ACC112 (cell line): ENCODE measurements around the gene PSG7.
"Not testable (repeated sequence)": the region's sequence is repeated elsewhere in the genome, so short reads cannot be mapped to it uniquely, and the experiment has no call there.

ENCODE experiments used
- H2AFZ ChIP-seq: fragments of 200-600 bp; sonication (generic); one replicate; pipeline ENCODE4 v1.6.0; 2017; ENCODE audit warnings: antibody characterized with exemption, low read length; ENCODE audit not compliant: unreplicated experiment
- H3K27ac ChIP-seq: fragments of 200-600 bp; sonication (generic); 2 replicates; pipeline ENCODE4 v1.5.1; 2014; ENCODE audit warnings: low read depth, mild to moderate bottlenecking, antibody characterized with exemption, low read length, moderate library complexity
- H3K27me3 ChIP-seq: fragments of 200-600 bp; sonication (generic); 2 replicates; pipeline ENCODE4 v1.6.1; 2014; ENCODE audit warnings: mild to moderate bottlenecking, antibody characterized with exemption, low read length, moderate library complexity, mixed read lengths; ENCODE audit not compliant: insufficient read depth
- H3K36me3 ChIP-seq: fragments of 200-600 bp; sonication (generic); 2 replicates; pipeline ENCODE4 v1.6.1; 2016; ENCODE audit warnings: mild to moderate bottlenecking, antibody characterized with exemption, low read length, moderate library complexity, mixed read lengths; ENCODE audit not compliant: insufficient read depth
- H3K4me1 ChIP-seq: fragments of 200-600 bp; sonication (generic); one replicate; pipeline ENCODE4 v1.6.1; 2016; ENCODE audit warnings: low read length, mixed read lengths; ENCODE audit not compliant: insufficient read depth, unreplicated experiment, control insufficient read depth
- H3K4me3 ChIP-seq: fragments of 200-600 bp; sonication (generic); 2 replicates; pipeline ENCODE4 v1.5.1; 2014; ENCODE audit warnings: mild to moderate bottlenecking, low read depth, low read length
- H3K79me2 ChIP-seq: fragments of 200-600 bp; sonication (generic); one replicate; pipeline ENCODE4 v1.6.0; 2016; ENCODE audit warnings: low read length; ENCODE audit not compliant: control insufficient read depth, unreplicated experiment, insufficient read depth

The PSG7 gene

DNA sequence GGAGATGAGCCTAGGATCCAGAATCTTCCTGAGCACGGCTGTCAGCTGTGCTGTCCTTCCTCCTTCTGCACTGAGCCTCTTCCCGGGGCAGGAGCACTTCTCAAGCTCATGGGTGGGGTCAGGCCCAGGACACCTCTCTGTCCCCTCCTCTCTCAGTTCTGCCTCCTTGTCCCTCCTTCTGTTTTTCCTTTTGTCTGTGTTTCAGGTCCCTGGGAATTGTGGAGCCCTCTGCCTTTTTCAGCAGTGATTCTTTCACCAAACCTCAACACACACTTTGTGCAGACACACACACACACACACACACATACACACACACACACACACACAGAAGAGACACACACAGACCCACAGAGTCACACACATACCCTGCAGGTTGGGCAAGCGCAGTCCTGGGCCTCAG, at the start of gene PSG7:
Gene PSG7 (minus strand): TSS at position 101 of the 400 bp plus-strand sequence. CDS start 131 bp downstream, outside the sequence.
- H3K27me3 ChIP-seq, H3K36me3 ChIP-seq, H3K4me3 ChIP-seq, H3K27ac ChIP-seq, H2AFZ ChIP-seq, H3K79me2 ChIP-seq: not testable (repeated sequence)
- H3K4me1 ChIP-seq = peaks cover 18% of the 10 kb centered on the region

DNA sequence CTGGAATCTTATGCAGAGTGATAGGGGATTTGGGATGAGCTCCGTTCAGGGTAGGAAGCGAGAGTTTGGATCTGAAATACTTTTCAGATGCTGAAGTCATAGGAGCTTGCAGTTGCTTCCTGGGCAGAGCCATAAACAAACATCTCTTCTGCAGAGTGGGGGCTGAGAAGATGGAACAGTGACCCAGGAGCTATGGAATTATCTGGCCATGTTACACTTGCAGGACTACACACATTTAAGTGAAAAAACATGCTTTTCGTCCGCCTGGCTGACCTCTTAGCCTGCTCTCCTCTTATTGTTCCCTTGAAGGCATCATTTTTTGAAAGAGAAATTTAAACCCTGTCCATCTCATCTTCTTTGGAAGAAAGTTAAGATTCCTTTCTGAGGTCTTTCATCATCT, 48.6 kb upstream of the PSG7 start:
- no peak overlapping the region for H3K4me3 ChIP-seq
- peaks cover 4% of the 10 kb centered on the region for H3K4me1 ChIP-seq
- H3K27ac ChIP-seq = no peak overlapping the region
- H3K79me2 ChIP-seq = no peaks in the 10 kb centered on the region
- H3K36me3 ChIP-seq = no peaks in the 10 kb centered on the region
- H2AFZ ChIP-seq = no peak overlapping the region
- H3K27me3 ChIP-seq = no peaks in the 10 kb centered on the region

DNA sequence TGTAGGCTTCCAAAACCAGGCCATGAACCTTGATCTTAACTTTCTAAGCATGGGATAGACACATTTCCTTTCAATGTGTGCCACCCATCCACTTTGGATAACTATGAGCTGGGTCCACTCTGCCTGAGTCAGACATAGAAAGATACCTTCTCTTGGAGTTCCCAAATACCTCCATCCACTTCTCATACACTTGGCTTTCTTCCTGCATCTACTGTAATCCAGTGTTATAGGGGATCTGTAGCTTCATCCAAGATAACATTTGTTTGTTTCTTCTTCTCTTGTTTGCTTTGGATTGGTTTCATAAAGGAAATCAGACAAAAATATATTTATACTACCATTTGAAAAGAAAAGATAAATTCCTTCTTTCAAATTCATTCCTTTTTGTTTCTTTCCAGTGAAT, 45.1 kb upstream of the PSG7 start:
- H3K4me3 ChIP-seq, H2AFZ ChIP-seq, H3K4me1 ChIP-seq, H3K36me3 ChIP-seq, H3K27ac ChIP-seq, H3K27me3 ChIP-seq, H3K79me2 ChIP-seq: not testable (repeated sequence)

DNA sequence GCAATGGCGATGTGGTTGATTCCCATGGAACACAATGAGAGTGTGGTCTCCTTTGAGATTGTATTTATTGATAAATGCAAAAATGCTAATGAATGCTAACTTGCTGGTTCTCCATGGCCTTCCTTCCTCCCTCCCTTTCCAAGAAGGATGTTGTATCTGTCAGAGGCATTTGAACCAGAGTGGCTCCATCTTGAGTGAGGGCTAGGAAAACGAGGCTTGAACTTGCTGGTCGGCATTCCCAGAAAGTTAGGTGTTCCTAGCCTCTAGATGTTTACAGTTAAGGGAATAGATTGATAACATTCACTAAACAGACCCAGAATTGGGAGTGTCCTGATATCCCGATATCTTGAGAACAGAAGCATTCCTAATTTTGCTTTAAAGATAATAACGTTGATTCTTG, 34.4 kb upstream of the PSG7 start:
- H3K27me3 ChIP-seq, H3K27ac ChIP-seq, H3K4me3 ChIP-seq, H3K4me1 ChIP-seq, H3K79me2 ChIP-seq, H2AFZ ChIP-seq, H3K36me3 ChIP-seq: not testable (repeated sequence)

DNA sequence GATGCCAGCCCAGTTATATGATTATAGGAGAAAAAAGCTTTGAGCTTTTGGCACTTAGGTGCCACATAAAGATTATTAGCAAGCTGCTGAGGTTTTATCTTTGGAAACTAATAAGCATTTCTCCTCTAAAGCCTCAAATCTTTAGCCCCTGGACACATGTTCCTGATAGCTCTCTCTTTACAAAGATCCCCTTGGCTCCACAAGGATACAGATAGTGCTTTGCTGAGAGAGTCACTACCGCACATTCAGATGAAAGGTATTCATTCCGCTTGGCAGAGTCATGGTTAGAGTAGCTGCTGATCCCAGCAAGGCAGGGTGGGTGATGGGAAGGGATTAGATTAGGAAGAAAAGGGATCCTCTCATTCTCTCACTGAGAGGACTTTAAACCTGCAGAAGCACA, 28.2 kb upstream of the PSG7 start:
- Histone ChIP-seq H2AFZ (no peak overlapping the region), H3K27me3 (no peaks in the 10 kb centered on the region), H3K27ac (peak overlapping the region; percentile 37; the same call in 1 of the 2 replicates), H3K79me2 (no peaks in the 10 kb centered on the region), H3K36me3 (no peaks in the 10 kb centered on the region), H3K4me3 (no peak overlapping the region), H3K4me1 (no peaks in the 10 kb centered on the region)

DNA sequence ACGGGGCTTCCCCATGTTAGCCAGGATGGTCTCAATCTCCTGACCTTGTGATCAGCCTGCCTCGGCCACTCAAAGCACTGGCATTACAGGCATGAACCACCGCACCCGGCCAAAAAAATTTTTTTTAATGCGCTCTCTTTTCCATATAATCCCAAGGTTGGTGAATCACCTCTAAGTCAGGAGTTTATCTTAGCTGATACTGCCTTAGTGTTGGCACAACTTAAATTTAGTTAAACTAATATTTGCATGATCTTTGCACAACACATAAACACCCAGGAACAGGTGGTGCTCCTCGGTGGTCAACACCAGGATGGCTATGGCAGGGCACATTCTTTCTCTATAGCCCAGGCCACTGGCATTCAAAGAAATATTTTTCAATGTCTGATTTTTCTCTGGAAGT, 24.1 kb upstream of the PSG7 start:
- Histone ChIP-seq H3K27ac (no peak overlapping the region), H3K4me3 (no peak overlapping the region), H2AFZ (no peak overlapping the region), H3K27me3 (no peaks in the 10 kb centered on the region), H3K36me3 (no peaks in the 10 kb centered on the region), H3K79me2 (no peaks in the 10 kb centered on the region), H3K4me1 (no peaks in the 10 kb centered on the region)

DNA sequence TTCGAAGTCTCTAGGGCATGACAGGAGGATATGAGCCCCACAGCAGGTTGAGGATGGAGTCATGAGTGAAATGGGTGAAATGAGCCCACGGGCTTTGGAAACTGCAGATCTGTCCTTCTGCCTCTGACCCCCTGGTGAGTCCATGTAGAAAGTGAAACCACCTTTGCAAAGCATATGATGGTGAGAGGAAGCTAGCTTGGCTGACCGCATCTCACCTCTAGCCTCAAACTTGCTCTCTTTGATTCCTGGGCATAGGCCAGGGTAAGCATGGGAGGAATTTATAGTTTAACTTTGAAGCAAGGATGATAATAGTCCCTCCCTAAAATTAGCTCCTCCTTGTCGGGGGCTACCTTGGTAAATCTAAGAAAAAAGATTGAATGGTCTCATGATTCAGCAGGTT, 15.1 kb upstream of the PSG7 start:
- not testable (repeated sequence) for H3K36me3 ChIP-seq, H3K4me1 ChIP-seq, H3K4me3 ChIP-seq, H2AFZ ChIP-seq, H3K27ac ChIP-seq, H3K27me3 ChIP-seq, H3K79me2 ChIP-seq

DNA sequence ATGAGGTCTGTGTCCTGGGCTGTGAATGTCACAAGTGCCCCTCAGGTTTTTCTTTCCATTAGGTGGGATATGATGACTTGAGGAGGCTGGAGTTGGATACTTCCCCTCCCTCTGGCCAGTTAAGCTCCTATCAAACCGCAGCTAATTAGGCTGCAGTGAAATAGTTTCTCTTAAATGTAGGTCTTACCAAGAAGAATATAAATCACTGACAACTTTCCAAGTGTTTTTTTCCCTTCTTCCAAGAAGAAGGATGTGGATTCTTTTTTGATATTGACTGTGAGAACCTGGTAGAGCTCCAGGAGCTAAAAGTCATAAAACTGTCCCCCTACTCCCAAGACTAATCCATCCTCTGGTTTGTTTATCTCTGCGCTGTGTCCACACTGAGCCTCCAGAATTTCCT, 14.5 kb upstream of the PSG7 start:
- H3K79me2 ChIP-seq, H2AFZ ChIP-seq, H3K27me3 ChIP-seq, H3K4me3 ChIP-seq, H3K36me3 ChIP-seq, H3K4me1 ChIP-seq, H3K27ac ChIP-seq: not testable (repeated sequence)

DNA sequence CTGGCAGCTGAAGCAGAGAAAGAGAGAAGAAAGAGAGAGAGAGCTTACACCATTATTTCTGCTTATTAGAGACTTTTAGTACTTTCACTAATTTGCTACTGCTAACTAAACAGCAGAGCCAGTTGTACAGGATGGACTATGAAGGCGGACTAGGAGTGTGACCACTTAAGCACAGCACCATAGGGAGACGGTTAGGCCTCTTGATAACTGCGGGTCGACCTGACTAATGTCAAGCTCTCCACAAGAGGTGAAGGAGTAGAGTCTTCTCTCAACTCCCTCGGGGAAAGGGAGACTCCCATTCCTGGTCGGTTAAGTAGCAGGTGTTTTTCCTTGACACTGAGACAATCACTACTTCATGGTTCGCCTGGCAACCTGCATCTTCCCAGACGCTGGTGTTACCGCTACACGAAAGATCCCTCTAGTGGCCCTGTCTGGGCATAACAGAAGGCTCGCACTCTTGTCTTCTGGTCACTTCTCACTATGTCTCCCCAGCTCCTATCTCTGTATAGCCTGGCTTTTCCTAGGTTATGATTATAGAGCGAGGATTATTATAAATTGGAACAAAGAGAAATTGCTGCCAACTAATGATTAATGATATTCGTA, 5.3 kb upstream of the PSG7 start:
- Histone ChIP-seq H3K27me3 (no peaks in the 10 kb centered on the region), H3K4me1 (no peaks in the 10 kb centered on the region), H3K36me3 (no peaks in the 10 kb centered on the region), H2AFZ (no peak overlapping the region), H3K4me3 (no peak overlapping the region), H3K79me2 (no peaks in the 10 kb centered on the region), H3K27ac (no peak overlapping the region)

DNA sequence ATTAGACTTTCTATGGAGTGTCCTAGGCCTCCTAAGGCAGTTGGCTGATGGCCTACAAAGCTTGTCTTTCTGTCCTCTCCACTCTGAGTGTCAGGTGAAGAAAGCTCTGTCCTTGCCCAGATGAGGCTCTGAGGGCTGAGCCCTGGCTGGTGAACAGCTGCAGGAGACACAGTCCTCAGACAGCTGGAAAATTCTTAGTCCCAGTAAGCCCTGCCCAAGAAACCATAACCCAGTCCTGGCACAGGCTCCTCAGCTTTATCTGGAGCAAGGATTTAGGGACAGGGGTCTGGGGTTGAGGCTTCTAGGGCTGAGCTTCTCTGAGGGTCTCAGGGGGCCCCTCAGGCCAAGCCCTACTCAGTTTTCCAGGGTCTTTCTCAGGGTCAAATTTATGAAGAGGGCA, 2.3 kb downstream of the PSG7 start:
- not testable (repeated sequence) for H3K4me3 ChIP-seq, H2AFZ ChIP-seq, H3K27me3 ChIP-seq, H3K79me2 ChIP-seq, H3K36me3 ChIP-seq
- peaks cover 23% of the 10 kb centered on the region for H3K4me1 ChIP-seq
- peak overlapping the region; percentile 99 for H3K27ac ChIP-seq

DNA sequence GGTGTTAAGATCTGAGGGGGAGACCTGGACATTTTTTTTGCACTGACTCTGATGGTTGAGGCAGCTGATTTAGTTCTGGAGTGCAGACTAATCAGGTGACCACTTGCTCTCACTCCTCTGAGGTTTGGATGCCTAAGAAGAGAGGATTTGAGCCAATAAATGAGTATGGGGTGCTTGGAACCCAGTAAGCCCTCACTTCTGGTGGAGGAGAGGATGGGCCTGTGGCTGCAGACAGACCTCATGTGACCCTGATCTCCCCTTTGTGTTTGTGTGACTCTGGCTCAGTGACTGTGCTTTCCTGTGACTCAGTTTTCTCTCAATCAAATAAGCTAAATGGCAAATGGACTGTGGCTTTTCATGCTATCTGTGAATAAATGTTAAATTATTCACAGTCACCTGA, 2.8 kb downstream of the PSG7 start:
- H3K4me3 ChIP-seq, H3K36me3 ChIP-seq, H3K27me3 ChIP-seq, H2AFZ ChIP-seq, H3K79me2 ChIP-seq: not testable (repeated sequence)
- Histone ChIP-seq H3K4me1 (peaks cover 23% of the 10 kb centered on the region), H3K27ac (peak overlapping the region; percentile 99)
